Thyroid gland (tissue), 4 donors: ENCODE data around the gene ZNF138. TPM values are rescaled to one million over a fixed set of nuclear protein-coding genes. Genes with fewer than 3 reads are reported as not detected.

Experiments used
- DNase-seq, 2 donors: peaks; one replicate each; pipeline ENCODE4 v3.0.0-alpha.2; 2019
- H3K27ac ChIP-seq, 3 donors: fragments of 200-600 bp; sonication (generic); 1 replicate in 2 of 3; 2 replicates in 1 of 3; pipeline ENCODE4 v1.5.1; 2016 to 2019; ENCODE audit warnings: mild to moderate bottlenecking in 1 of 3, moderate library complexity in 1 of 3
- H3K27me3 ChIP-seq: fragments of 200-600 bp; sonication (generic); one replicate; pipeline ENCODE4 v1.5.1; 2019
- H3K36me3 ChIP-seq, 2 donors: fragments of 200-600 bp; sonication (generic); one replicate each; pipeline ENCODE4 v1.5.1; 2016 to 2019
- H3K4me1 ChIP-seq, 2 donors: fragments of 200-600 bp; sonication (generic); one replicate each; pipeline ENCODE4 v1.5.1; 2017 to 2019
- H3K4me3 ChIP-seq, 3 donors: fragments of 200-600 bp; sonication (generic); replicated peaks in 1 of 3; 1 replicate in 2 of 3; 2 replicates in 1 of 3; pipeline ENCODE4 v1.5.1; 2016; ENCODE audit warnings: mild to moderate bottlenecking in 1 of 3
- H3K9me3 ChIP-seq: fragments of 200-600 bp; sonication (generic); one replicate; pipeline ENCODE4 v1.5.1; 2017
- POLR2A ChIP-seq, 2 donors: fragments of 450-650 bp; IDR thresholded peaks; one replicate each; pipeline ENCODE4 v1.6.1; 2017; ENCODE audit warnings: antibody characterized with exemption in 2 of 2, mild to moderate bottlenecking in 2 of 2, moderate library complexity in 1 of 2
- WGBS, 2 donors: methylation state at CpG; one replicate each; pipeline ENCODE4 v1.1.5; 2017; 5-methylcytosine and 5-hydroxymethylcytosine counted together
- intact Hi-C: fragments of 100-400 bp; cut with DNase I; formaldehyde crosslinking; loops from one replicate; pipeline ENCODE4 v1.15.1; 2023
- total RNA-seq, 4 donors: library from RNA; depleted of rRNA; stranded (reverse); fragments of >200 nt; gene quantifications; one replicate each; pipeline ENCODE4 v1.2.3, GENCODE V29; 2016
- TF ChIP-seq, protein P1 (sequence below), 6 experiments: fragments of 200-600 bp in 3 of 6; fragments of 450-650 bp in 3 of 6; sonication (generic) in 3 of 6; IDR thresholded peaks; one replicate each; pipeline ENCODE4 v1.5.1; 2016 to 2019; ENCODE audit warnings: antibody characterized with exemption in 6 of 6, mild to moderate bottlenecking in 2 of 6, inconsistent platforms in 1 of 6, moderate library complexity in 1 of 6

Gene ZNF138
- total RNA-seq, 4 donors from 2014 or later: 13.3 to 30.5 (median 21.8) TPM

DNA sequence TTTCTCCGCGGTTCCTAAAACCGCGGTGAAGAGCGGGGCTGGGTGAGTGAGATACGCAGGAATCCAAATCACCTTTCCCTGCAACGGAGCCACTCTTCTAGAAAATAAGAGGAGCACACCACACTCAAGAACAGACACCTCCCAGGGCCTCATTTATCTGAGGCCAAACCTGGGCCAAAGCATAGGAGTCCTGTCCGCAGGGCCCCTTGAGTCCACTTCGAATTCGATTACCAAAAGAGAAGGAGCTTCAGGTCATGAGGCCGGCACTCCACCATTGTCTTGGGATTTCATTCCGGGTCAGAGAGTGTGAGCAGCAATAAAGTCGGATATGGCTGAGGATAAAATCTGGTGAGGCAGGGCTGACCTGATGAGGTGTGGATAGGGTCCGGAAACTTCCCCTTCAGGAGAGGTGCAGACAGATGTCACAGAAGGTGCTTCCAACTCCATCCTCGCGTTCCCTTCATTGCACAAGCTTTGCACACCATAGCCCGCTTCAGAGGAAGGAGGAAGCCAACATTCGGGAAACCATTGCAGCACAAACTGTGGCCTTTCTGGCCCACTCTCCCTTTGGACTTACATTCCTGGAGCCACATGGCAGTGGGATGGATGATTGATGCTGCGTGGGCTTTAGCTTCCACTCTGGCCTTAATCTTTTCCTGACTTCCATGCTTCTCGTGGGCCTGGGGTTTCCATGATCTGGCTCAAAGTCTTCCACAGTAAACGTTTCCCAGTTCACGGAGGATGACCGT is 81.6 kb downstream of the ZNF138 start:
- H3K4me3 ChIP-seq: no peak overlapping the region
- no peaks in the 10 kb centered on the region for H3K36me3 ChIP-seq
- DNase-seq: no peak
- TF ChIP-seq POLR2A (IDR thresholded peaks at IDR 0.05): no peak
- TF ChIP-seq, protein P1, sequence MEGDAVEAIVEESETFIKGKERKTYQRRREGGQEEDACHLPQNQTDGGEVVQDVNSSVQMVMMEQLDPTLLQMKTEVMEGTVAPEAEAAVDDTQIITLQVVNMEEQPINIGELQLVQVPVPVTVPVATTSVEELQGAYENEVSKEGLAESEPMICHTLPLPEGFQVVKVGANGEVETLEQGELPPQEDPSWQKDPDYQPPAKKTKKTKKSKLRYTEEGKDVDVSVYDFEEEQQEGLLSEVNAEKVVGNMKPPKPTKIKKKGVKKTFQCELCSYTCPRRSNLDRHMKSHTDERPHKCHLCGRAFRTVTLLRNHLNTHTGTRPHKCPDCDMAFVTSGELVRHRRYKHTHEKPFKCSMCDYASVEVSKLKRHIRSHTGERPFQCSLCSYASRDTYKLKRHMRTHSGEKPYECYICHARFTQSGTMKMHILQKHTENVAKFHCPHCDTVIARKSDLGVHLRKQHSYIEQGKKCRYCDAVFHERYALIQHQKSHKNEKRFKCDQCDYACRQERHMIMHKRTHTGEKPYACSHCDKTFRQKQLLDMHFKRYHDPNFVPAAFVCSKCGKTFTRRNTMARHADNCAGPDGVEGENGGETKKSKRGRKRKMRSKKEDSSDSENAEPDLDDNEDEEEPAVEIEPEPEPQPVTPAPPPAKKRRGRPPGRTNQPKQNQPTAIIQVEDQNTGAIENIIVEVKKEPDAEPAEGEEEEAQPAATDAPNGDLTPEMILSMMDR (IDR thresholded peaks at IDR 0.05): no peak
- H3K27me3 ChIP-seq: no peaks in the 10 kb centered on the region
- no peak overlapping the region for H3K27ac ChIP-seq
- H3K4me1 ChIP-seq: peaks cover 0 to 10% of the 10 kb centered on the region in 2 donors
- intact Hi-C loops: no loop called here
- H3K9me3 ChIP-seq: no peaks in the 10 kb centered on the region
- 87 to 93% methylated on average over 23 of the region's 23 CpGs for WGBS, 2 donors

DNA sequence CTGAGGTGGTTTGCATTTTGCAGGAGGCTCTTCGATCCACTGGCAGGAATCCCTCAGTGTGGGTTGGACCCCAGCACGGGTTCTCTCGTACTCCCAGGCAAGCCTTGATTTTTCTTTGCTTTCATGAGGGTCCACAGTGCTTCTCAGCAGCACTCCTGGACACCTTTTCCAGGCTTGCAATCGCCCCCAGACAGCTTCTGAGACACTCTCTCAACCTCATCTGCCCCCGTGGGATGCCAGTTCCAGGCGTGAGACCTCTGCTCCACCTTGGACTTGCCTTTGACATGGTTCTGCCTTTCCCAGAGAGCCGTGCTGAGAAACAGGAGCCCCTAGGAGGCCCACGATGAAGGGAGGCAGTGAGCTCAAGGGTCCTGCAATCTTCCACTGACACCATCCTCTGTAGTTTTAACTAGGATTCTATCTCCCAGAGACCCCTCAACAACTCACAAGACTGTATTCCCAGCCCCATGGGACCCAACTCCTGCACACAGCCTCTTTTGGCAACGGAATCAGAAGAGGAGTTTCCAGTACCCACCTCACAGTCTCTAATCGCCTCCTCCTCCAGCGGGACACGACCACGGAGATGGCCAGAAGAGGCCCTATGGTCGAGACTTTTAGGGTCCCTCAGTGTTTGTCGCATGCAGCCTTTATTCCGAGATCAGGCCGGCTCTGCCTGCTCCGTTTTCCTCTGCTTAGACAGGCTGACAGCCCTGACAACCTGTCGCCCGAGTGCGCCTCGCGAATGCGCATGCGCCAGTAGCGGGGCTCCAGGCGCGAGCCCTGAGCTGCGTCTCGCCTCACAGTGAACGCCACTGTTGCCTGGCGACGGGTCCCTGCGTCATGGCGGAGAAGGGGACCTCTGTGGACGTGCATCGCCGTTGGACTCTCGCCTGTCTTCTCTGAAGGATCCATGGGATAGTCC is 82.8 kb downstream of the ZNF138 start:
- Histone ChIP-seq H3K4me1 (peaks cover 7 to 17% of the 10 kb centered on the region in 2 donors), H3K27ac (no peak overlapping the region), H3K4me3 (peak overlapping the region in 1 of 3 donors; percentile 12), H3K9me3 (no peaks in the 10 kb centered on the region), H3K27me3 (no peaks in the 10 kb centered on the region), H3K36me3 (no peaks in the 10 kb centered on the region)
- TF ChIP-seq, protein P1 (IDR thresholded peaks at IDR 0.05): no peak
- TF ChIP-seq POLR2A (IDR thresholded peaks at IDR 0.05): no peak
- DNase-seq: peak; percentile 80 to 83
- intact Hi-C loops: no loop called here
- WGBS, 2 donors: 37 to 42% methylated on average over 17 to 18 of the region's 39 CpGs

DNA sequence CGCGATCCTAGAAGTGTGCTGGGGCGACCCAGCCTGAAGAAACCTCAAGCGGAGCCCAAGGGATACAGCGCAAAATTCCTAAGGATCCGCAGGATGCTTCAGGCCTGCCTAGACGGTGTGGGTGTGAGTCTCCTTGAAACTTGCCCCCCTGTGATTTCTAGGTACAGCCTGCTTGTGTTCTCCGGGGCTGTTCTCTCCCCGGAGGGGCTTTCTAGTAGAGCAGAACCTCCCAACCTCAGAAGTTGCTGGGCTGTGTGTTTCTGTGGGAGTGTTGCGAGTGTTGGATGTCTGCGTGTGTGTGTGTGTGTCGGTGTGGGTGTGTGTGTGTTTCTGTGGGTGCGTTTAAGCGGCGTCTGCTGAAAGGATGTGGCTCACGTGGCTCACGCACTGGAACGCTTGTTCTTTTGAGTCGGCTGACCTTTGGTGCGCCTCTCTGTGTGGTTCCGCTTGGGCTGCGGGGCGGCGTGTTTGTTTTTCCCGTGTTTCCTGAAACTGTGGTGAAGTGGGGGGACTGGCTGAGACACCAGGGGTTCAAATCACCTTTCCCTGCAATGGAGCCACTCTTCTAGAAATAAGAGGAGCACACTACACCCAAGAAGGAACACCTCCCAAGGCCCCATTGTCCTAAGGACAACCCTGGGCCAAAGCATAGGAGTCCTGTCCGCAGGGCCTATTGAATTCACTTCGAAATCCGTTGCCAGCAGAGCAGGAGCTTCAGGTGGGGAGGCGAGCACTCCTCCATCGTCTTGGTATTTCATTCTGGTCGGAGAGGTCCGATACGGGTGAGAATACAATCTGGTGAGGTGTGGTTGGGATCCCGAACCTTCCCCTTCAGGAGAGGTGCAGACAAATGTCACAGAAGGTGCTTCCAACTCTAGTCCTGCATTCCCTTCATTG is 83.7 kb downstream of the ZNF138 start:
- no peak for TF ChIP-seq POLR2A (IDR thresholded peaks at IDR 0.05)
- TF ChIP-seq, protein P1 (IDR thresholded peaks at IDR 0.05): no peak
- intact Hi-C loops: no loop called here
- 80 to 85% methylated on average over 28 to 32 of the region's 34 CpGs for WGBS, 2 donors
- no peaks in the 10 kb centered on the region for H3K27me3 ChIP-seq
- H3K36me3 ChIP-seq: no peaks in the 10 kb centered on the region
- peak overlapping the region in 1 of 3 donors; percentile 12 for H3K4me3 ChIP-seq
- H3K4me1 ChIP-seq: peaks cover 9 to 19% of the 10 kb centered on the region in 2 donors
- no peak overlapping the region for H3K27ac ChIP-seq
- DNase-seq: peak in 1 of 2 donors; percentile 27
- no peaks in the 10 kb centered on the region for H3K9me3 ChIP-seq

DNA sequence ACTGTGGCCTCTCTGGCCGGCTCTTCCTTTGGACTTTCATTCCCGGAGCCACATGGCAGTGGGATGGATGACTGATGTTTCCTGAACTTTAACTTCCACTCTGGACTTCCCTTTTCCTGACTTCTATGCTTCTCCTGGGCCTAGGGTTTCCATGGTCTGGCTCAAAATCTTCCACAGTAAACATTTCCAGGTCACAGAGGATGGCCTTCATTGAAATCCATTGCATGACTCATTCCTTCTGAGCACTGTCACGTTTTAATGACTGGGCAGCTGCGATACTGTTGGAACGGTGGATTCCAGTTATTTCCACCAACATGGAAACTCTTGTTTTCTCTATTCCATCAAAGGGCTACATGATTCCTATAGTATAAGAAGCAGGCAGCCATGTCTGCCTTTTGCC is 84.5 kb downstream of the ZNF138 start:
- Histone ChIP-seq H3K9me3 (no peaks in the 10 kb centered on the region), H3K4me3 (no peak overlapping the region), H3K27ac (no peak overlapping the region), H3K4me1 (peaks cover 12 to 19% of the 10 kb centered on the region in 2 donors), H3K27me3 (no peaks in the 10 kb centered on the region), H3K36me3 (no peaks in the 10 kb centered on the region)
- DNase-seq: no peak
- WGBS, 2 donors: 85 to 92% methylated on average over 5 of the region's 5 CpGs
- intact Hi-C loops: no loop called here
- TF ChIP-seq, protein P1 (IDR thresholded peaks at IDR 0.05): no peak
- no peak for TF ChIP-seq POLR2A (IDR thresholded peaks at IDR 0.05)
